ENCODE results near the gene MARVELD1.

DNA sequence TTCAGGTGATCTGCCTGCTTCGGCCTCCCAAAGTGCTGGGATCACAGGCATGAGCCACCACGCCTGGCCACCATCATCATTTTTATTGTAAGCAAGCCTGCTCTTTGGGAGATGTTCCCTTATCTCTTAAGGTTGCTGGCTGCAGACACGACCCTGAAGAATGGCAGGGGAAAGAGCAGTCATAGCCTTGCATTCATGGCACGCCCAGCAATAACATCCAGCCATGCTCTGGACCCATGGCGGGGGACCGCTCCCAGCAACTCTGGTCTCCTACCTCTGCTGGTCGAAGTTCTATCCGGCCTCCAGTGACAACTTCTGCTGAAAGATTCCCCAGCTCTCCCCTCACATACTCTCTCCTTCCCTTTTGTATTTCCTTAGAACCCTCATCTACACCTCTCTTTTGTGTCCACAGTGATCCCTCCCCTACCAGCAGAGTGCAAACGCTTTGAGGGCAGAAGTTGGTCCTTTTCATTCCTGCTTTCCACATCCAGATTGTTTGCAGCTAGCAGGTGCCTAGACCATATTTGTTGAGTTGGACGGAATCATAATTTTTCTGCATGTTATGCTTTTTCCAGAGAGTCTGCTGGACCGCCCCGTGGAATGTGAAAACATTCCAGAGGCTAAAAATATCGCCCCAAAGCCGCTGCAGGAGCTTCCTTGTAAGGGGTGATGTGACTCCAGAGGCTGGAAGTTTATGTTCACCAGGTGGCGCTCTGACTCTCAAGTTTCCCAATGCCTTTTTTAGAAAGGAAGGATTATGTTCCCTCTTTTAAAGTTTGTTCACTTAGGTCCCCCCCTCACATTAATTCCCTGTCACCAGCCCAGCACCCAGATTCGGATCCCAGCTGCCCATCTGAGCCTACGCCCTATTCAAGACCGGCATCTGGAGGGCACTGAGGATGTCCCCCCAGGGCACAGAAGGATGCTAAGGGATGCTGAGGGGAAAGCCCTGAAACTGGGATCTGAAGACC is 4.3 kb upstream of the MARVELD1 start:
- TF ChIP-seq, protein P1, sequence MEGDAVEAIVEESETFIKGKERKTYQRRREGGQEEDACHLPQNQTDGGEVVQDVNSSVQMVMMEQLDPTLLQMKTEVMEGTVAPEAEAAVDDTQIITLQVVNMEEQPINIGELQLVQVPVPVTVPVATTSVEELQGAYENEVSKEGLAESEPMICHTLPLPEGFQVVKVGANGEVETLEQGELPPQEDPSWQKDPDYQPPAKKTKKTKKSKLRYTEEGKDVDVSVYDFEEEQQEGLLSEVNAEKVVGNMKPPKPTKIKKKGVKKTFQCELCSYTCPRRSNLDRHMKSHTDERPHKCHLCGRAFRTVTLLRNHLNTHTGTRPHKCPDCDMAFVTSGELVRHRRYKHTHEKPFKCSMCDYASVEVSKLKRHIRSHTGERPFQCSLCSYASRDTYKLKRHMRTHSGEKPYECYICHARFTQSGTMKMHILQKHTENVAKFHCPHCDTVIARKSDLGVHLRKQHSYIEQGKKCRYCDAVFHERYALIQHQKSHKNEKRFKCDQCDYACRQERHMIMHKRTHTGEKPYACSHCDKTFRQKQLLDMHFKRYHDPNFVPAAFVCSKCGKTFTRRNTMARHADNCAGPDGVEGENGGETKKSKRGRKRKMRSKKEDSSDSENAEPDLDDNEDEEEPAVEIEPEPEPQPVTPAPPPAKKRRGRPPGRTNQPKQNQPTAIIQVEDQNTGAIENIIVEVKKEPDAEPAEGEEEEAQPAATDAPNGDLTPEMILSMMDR (IDR thresholded peaks at IDR 0.05; ENCODE audit: low read depth, low read length), result peak; percentile 87
- no peak for TF ChIP-seq POLR2A (IDR thresholded peaks at IDR 0.05; ENCODE audit: extremely low read depth, insufficient read length)
- TF ChIP-seq, protein P2, sequence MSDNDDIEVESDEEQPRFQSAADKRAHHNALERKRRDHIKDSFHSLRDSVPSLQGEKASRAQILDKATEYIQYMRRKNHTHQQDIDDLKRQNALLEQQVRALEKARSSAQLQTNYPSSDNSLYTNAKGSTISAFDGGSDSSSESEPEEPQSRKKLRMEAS (IDR thresholded peaks at IDR 0.05; ENCODE audit: low read depth, low read length), result 0 out of 2 replicates have a peak, but pooled peaks have one; percentile 30
- 0 out of 2 replicates have a peak, but pooled peaks have one; percentile 15 for TF ChIP-seq MYC (IDR thresholded peaks at IDR 0.05; ENCODE audit: low read depth, low read length)

Data from NB4 (cell line).